GM21381 (cell line): Measurements from ENCODE around the gene KLHL29.

Source experiments
- ATAC-seq: cut with Tn5 transposase; IDR thresholded peaks from one replicate; pipeline ENCODE4 v1.9.1; 2021; ENCODE audit warnings: mild to moderate bottlenecking, moderate library complexity; ENCODE audit not compliant: unreplicated experiment

Gene KLHL29

GRCh38 chr2:23393722-23394121 lies 8.7 kb downstream of the KLHL29 start:
- ATAC-seq, result no peak

GRCh38 chr2:23394700-23395099 lies 9.7 kb downstream of the KLHL29 start:
- ATAC-seq, result no peak

GRCh38 chr2:23397478-23397877 lies 12.5 kb downstream of the KLHL29 start:
- no peak for ATAC-seq

GRCh38 chr2:23399674-23400261 lies 14.8 kb downstream of the KLHL29 start:
- ATAC-seq, result peak; percentile 58

- ATAC-seq, result no peak
Observed at GRCh38 chr2:23400703-23401102, 15.7 kb downstream of the KLHL29 start.

GRCh38 chr2:23401427-23402204 lies 16.6 kb downstream of the KLHL29 start:
- ATAC-seq, result no peak

- no peak for ATAC-seq
Observed at GRCh38 chr2:23402205-23402740, 17.3 kb downstream of the KLHL29 start.

- ATAC-seq, result peak; percentile 43
Observed at GRCh38 chr2:23404426-23404825, 19.4 kb downstream of the KLHL29 start.

- no peak for ATAC-seq
Observed at GRCh38 chr2:23409248-23409647, 24.3 kb downstream of the KLHL29 start.

- ATAC-seq, result no peak
Observed at GRCh38 chr2:23410596-23410995, 25.6 kb downstream of the KLHL29 start.

GRCh38 chr2:23411752-23412431 lies 26.9 kb downstream of the KLHL29 start:
- no peak for ATAC-seq

GRCh38 chr2:23412556-23413155 lies 27.7 kb downstream of the KLHL29 start:
- no peak for ATAC-seq

GRCh38 chr2:23413641-23414040 lies 28.7 kb downstream of the KLHL29 start:
- ATAC-seq, result no peak

GRCh38 chr2:23414106-23414505 lies 29.1 kb downstream of the KLHL29 start:
- ATAC-seq, result no peak

- ATAC-seq, result no peak
Observed at GRCh38 chr2:23414871-23415270, 29.9 kb downstream of the KLHL29 start.

- no peak for ATAC-seq
Observed at GRCh38 chr2:23417310-23417709, 32.3 kb downstream of the KLHL29 start.

- ATAC-seq, result no peak
Observed at GRCh38 chr2:23418056-23418455, 33.1 kb downstream of the KLHL29 start.

GRCh38 chr2:23418461-23418911 lies 33.5 kb downstream of the KLHL29 start:
- ATAC-seq, result no peak

- no peak for ATAC-seq
Observed at GRCh38 chr2:23419171-23420090, 34.5 kb downstream of the KLHL29 start.
